Hepatocyte (in vitro differentiated cells): Measurements from ENCODE around the gene BCOR.

Experiments
- CTCF ChIP-seq: fragments of 200-600 bp; sonication (generic); IDR thresholded peaks from 2 replicates; pipeline ENCODE4 v1.5.1; 2016; ENCODE audit warnings: antibody characterized with exemption, mild to moderate bottlenecking; ENCODE audit not compliant: poor library complexity
- EZH2phosphoT487 ChIP-seq: fragments of 200-600 bp; sonication (generic); IDR thresholded peaks from one replicate; pipeline ENCODE4 v1.6.1; 2018; ENCODE audit warnings: antibody characterized with exemption, mild to moderate bottlenecking, low read depth, moderate library complexity; ENCODE audit not compliant: unreplicated experiment, severe bottlenecking

GRCh38 chrX:40083120-40083978, 14.4 kb downstream of the BCOR start:
- TF ChIP-seq CTCF (peak; percentile 8), EZH2phosphoT487 (no peak)
